Measurements from ENCODE around the gene BIN1. TPM values are rescaled to one million over a fixed set of nuclear protein-coding genes. Genes with fewer than 3 reads are reported as not detected.

Gene BIN1
- total RNA-seq, 1 experiment from 2014 or later: 105 TPM

GRCh38 chr2:127059559-127059958 lies 47.4 kb downstream of the BIN1 start:
- no peak for DNase-seq (ENCODE audit: low read depth)

DNA sequence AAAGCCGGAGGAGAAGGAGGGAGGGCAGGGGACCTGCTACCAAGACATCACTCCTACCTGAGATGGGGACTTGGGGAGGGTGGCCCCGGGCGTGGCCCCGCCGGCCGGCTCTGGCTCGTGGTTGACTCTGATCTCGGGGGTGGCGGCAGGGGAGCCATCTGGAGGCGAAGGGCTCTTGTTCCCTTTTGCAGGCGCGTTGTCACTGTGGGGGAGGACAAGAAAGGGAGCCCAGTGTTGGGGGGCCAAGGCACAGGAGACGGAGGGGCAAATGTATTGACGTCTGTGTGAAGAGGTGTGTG lies 48.1 kb downstream of the BIN1 start:
- no peak for DNase-seq (ENCODE audit: low read depth)

GRCh38 chr2:127058246-127058953 lies 48.6 kb downstream of the BIN1 start:
- DNase-seq (ENCODE audit: low read depth): no peak

- no peak for DNase-seq (ENCODE audit: low read depth)
These were observed 49.3 kb downstream of the BIN1 start for GRCh38 chr2:127057371-127058245.

DNA sequence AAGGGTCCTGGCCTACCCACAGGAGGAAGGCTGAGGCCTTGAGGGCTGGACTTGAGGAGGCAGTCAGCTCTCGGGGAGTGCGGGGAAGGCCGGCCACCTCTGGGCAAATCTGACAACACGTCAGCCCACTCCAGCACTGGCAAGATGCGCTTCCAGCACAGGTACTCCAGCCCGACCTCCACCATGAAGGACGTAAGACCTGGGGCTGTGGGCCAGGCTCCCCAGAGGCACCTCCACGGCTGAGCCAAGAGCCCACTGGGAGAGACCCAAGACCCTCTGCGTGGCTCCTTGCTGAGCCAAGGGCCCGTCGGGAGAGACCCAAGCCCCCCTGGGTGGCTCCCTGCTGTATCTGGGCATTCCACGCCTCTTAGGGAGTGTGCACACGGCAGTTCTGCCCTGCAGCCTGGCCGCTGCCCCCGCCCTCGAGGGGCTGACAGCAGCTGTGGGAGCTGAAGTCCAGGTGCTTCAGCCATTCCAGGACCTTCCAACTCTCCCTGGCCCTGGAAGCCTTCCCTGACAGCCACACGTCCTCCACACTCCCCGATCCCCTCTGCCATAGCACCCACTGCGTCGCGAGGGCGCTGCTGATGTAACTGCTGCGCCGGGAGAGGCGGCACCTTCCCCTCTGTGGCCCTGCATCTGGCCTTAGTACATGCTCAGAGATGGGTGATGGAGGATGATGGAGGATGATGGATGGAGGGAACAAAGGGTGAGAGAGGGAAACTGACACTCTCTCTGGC lies 50.2 kb downstream of the BIN1 start:
- DNase-seq (ENCODE audit: low read depth): no peak

- DNase-seq (ENCODE audit: low read depth): no peak
These were observed 50.9 kb downstream of the BIN1 start for GRCh38 chr2:127056086-127056485.

- no peak for DNase-seq (ENCODE audit: low read depth)
These were observed 51.2 kb downstream of the BIN1 start for GRCh38 chr2:127055786-127056076.

DNA sequence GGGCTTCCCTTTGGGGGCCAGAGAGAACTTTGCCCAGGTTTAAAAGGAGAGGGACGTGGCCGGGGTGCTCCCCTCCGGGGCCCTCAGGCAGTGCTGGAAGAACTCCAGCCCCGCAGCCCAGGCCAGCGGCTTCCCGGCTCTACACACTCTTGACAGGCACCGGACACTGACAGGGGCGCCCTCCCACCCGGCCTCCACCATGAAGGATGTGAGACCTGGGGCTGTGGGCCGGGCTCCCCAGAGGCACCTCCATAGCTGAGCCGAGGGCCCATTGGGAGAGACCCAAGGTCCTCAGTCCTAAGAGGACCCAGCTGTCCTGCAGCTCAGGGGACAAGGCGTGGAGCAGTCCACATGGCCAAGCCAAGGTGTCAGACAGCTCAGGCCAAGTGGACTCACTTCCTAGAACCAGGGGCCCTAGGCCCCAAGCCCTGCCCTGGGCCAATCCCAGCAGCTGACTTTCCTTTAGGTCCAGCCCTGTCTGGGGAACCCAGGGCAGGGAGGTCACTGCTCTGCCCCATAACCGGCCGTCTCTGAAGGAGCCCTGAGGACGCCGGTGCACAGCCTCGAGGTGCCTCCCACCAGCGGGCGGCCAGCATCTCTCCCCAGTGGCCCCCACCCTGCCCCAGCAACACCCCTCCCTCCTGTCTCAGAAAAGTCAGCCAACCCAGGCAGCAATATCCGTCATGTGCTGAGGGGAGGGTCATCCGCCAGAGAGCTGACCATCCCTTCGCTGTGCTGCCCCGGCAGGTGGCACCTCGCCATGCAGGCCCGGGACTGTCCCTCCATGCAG lies 51.8 kb downstream of the BIN1 start:
- DNase-seq (ENCODE audit: low read depth): no peak

GRCh38 chr2:127054604-127054930 lies 52.4 kb downstream of the BIN1 start:
- DNase-seq (ENCODE audit: low read depth): no peak

DNA sequence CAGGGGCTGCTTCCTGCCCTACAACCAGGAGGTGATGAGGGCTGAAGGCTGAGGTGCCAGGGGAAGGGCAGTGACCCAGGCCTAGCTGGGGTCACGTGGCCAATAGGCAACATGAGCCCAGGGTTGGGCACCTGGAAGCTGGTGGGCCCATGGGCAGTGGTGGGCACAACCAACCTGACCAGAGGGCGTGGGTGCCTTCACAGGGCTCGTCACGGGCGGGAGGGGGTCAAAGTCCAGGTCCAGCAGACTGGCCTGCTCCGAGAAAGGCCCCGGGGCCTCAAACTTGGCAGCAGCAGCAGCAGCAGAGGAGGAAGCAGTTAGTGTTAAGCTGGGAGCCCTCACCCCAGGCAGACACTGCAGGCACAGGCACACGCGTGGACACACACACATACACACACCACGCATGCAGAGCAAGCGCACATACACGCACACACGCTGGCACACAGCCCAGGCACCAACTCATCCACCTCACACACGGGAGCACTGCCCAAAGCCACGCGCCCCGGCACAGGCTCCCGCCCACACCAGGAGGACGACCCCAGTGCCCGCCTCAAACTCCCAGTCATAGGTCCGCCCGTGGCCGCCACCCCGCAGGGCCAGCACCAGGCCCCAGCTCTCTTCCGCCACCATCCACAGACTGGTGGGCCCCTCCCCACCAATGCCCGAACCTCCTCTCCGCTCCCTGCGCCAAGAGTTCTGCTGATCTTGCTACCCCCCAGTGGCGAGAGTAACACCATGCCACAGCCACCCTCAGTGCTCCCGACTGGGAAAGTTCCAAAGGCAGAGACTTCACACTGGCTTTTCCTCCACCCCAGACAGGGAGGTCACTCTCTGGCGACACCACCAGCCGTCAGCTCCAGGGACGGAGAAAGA lies 53.0 kb downstream of the BIN1 start:
- no peak for DNase-seq (ENCODE audit: low read depth)

DNA sequence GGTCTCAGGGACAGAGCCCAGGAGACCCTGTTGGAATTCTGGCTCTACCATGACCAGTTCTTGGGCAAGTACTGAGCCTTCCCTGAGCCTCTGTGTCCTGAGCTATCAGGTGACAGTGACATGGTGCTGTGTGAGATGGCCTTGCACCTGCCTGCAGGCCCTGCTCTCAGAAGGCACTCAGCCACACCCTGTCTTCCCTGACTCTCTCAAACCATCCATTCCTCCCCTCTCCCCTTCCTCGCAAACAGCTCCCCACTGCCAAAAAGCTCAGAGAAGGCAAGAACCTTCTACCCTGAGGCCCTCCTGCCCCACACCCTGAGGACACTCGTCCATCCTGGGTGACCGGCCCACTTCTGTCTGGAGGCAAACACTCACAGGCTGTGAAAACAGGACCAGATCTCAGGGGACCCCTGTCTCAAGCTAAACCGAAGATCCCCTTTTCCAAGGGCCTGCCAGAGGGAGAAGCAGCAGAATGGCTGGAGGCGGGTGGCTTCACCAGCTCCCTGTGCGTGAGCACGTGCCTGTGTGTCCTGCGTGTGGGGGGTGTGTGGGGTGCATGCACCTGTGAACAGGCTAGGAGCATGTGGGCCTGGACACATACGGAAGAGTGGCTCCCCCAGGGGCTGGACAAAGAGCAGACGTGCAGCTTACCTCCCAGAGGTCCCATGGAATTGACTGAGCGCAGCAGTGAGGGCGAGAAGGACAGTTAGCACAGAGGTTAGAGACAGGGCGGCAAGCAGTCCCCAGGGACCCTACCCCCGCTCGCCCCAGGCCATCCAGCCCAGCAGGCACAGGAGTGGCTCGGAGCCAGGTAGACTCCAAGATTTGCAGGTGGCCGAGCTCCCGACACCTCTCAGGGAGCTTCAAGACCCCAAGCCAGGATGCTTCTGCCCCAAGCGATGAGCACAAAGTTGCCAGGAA lies 53.9 kb downstream of the BIN1 start:
- no peak for DNase-seq (ENCODE audit: low read depth)

- DNase-seq (ENCODE audit: low read depth): no peak
These were observed 54.7 kb downstream of the BIN1 start for GRCh38 chr2:127052057-127052770.

DNA sequence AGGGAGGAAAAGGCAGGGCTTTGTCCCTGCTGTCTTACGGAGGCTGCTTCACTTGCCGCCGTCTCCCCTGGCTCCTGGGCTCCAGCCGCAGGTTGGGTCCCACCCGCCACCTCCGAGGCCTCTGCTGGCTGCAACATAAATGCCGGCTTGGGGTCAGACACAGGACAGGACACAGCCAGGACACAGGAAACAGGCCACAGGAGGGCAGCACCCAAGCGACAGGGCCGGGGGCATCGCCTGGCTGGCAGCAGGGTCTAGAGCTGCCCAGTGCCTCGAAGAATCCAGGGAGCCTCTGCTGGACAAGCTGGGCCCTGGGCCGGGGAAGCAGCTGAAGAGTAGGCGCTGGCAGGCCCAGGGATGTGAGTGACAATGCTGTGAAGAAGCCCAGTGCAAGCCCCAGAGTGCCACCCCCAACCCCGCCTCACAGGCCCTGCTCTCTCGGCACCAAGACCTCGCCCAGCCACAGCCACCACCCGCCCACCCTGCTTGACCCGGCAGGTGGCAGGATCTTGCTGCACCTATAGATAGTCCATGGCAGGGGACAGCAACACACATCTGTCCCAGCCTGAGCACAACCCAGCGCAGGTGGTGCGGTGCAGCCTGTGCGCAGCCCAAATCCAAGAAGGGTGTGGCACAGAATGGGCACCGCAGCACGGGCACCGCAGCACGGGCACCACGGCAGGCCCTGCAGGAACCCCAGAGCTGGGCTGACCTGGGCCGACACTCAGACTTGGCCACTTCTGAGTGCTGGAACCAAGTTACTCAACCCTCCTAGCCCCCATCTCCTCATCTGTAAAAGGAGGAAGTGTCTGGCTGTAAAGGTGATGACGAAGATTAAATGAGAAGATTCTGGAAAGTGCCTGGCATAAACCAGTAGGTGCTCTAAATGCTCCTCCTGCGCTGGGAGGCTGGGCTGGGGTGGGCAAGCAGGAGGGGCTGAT lies 55.6 kb downstream of the BIN1 start:
- DNase-seq (ENCODE audit: low read depth): no peak

GRCh38 chr2:127050803-127051115 lies 56.2 kb downstream of the BIN1 start:
- DNase-seq (ENCODE audit: low read depth): no peak

- DNase-seq (ENCODE audit: low read depth): peak; percentile 40
These were observed 56.8 kb downstream of the BIN1 start for GRCh38 chr2:127049927-127050802.

DNA sequence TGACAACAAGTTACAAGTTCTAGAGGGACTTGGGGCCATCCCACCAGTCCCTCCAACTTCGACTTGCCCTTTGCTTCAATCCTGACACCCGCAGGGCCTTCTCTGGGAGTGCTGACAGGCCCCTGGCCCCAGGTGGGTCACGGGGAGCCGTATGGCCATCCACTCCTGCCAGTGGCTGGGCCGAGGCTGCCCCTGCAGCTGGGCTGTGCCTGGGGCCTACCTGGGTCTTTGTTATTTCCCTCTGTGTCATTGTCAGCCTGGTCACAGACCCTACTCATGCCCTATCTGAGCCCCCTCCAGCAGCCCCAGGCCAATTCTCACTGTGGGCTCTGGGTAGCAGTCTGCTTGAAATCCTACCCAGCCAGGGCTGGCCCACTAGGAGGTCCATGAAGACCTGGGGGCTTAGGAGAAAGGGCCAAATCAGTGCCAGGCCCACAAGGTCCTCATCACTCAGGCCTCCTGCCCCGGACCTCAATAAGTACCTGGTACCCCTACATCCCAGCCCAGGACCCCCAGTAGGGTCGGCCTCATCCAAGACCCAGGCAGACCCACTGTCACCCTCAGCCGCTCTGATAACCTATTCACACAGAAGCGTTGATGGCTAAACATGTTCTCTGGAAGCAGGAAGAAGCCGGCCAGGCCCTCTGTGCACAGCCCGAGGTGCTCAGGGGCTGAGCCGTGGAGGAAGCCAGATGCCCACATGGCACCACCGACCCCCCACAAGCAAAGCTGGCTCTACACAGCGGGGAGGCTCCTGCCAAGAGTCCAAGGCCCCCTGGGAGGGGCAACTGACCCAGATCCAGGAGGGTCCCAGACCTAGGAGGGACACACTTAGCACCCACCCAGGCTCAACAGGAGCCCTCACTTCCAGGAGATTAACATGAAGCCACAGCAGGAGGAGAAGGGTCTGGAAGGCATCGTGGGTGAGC lies 57.7 kb downstream of the BIN1 start:
- DNase-seq (ENCODE audit: low read depth): no peak

DNA sequence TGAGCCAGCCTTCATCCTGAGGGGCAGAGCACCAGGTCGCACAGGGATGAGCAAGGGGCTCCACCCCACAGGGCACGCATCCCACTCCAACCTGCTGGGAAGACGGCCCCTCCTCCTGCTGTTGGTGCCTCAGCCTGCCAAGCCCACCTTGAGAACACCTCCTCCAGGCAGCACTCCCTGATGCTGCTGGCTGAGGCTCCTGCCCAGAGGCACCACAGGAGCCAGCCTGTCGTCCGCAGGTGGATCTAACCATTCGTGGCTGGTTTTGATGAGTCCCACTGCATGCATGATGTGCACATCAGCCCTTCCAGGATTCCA lies 58.4 kb downstream of the BIN1 start:
- no peak for DNase-seq (ENCODE audit: low read depth)
